Naive thymus-derived CD4-positive, alpha-beta T cell (primary cell): Measurements from ENCODE around the gene C2orf68. TPM values are rescaled to one million over a fixed set of nuclear protein-coding genes. Genes with fewer than 3 reads are reported as not detected.
"Not testable (repeated sequence)": the region's sequence is repeated elsewhere in the genome, so short reads cannot be mapped to it uniquely, and the experiment has no call there.

ENCODE experiments used
- ATAC-seq: fragments of 150-1000 bp; cut with Tn5 transposase; 2 replicates; pipeline ENCODE4 v1.10.0; 2021; ENCODE audit warnings: mild to moderate bottlenecking, moderate library complexity
- CTCF ChIA-PET: fragments of 350-600 bp; sonication (Branson Sonifier 250); formaldehyde crosslinking; loops from one replicate; lab custom pipeline; 2021; ENCODE audit warnings: antibody characterized with exemption; lab: Charles Lee
- POLR2A ChIA-PET: fragments of 350-600 bp; sonication (Branson Sonifier 250); formaldehyde crosslinking; loops from one replicate; lab custom pipeline; 2021; ENCODE audit warnings: antibody characterized with exemption, inconsistent platforms; lab: Charles Lee
- DNase-seq, 9 donors: peaks; one replicate each; pipeline versions ENCODE4 v3.0.0 to v3.0.0-alpha.2; 2020 to 2022; ENCODE audit warnings: mixed read lengths in 1 of 9
- H3K27ac ChIP-seq: one replicate; pipeline ENCODE4 v1.7.0; 2013; ENCODE audit warnings: mild to moderate bottlenecking, low read depth, low read length, moderate library complexity
- H3K27me3 ChIP-seq, 2 donors: one replicate each; pipeline ENCODE4 v1.7.0; 2013; ENCODE audit warnings: low read length in 2 of 2, mild to moderate bottlenecking in 2 of 2, moderate library complexity in 2 of 2; ENCODE audit not compliant: control insufficient read depth in 2 of 2, insufficient read depth in 2 of 2
- H3K36me3 ChIP-seq, 3 experiments: 1 replicate in 2 of 3; 2 replicates in 1 of 3; pipeline ENCODE4 v1.7.0; 2013; ENCODE audit warnings: low read length in 3 of 3, mild to moderate bottlenecking in 3 of 3, moderate library complexity in 1 of 3; ENCODE audit not compliant: insufficient read depth in 3 of 3, control insufficient read depth in 2 of 3
- H3K4me1 ChIP-seq, 2 donors: one replicate each; pipeline ENCODE4 v1.7.0; 2013; ENCODE audit warnings: low read length in 2 of 2, mild to moderate bottlenecking in 2 of 2, moderate library complexity in 1 of 2; ENCODE audit not compliant: control insufficient read depth in 2 of 2, insufficient read depth in 2 of 2
- H3K4me3 ChIP-seq: 2 replicates; pipeline ENCODE4 v1.7.0; 2013; ENCODE audit warnings: mild to moderate bottlenecking, low read length
- H3K9me3 ChIP-seq, 3 experiments: 1 replicate in 2 of 3; 2 replicates in 1 of 3; pipeline ENCODE4 v1.7.0; 2013; ENCODE audit warnings: low read length in 3 of 3; ENCODE audit not compliant: control insufficient read depth in 2 of 3
- H3K27ac Mint-ChIP-seq, 9 donors: one replicate each; pipeline ENCODE4 v1.8.0; 2020 to 2022; ENCODE audit warnings: mixed read lengths in 9 of 9, mild to moderate bottlenecking in 8 of 9, moderate library complexity in 5 of 9, inconsistent platforms in 2 of 9
- H3K27me3 Mint-ChIP-seq, 5 donors: one replicate each; pipeline ENCODE4 v1.8.0; 2021 to 2022; ENCODE audit warnings: mixed read lengths in 5 of 5, mild to moderate bottlenecking in 1 of 5
- H3K36me3 Mint-ChIP-seq, 5 donors: one replicate each; pipeline ENCODE4 v1.8.0; 2020 to 2022; ENCODE audit warnings: mixed read lengths in 5 of 5, mild to moderate bottlenecking in 3 of 5, inconsistent platforms in 1 of 5
- H3K4me1 Mint-ChIP-seq, 7 donors: one replicate each; pipeline ENCODE4 v1.8.0; 2020 to 2022; ENCODE audit warnings: mixed read lengths in 7 of 7, mild to moderate bottlenecking in 3 of 7, inconsistent platforms in 1 of 7
- H3K4me3 Mint-ChIP-seq, 10 donors: one replicate each; pipeline ENCODE4 v1.8.0; 2020 to 2022; ENCODE audit warnings: mild to moderate bottlenecking in 10 of 10, mixed read lengths in 10 of 10, moderate library complexity in 6 of 10, inconsistent platforms in 2 of 10
- H3K9me3 Mint-ChIP-seq, 11 donors: one replicate each; pipeline ENCODE4 v1.8.0; 2020 to 2022; ENCODE audit warnings: mixed read lengths in 11 of 11, mild to moderate bottlenecking in 4 of 11, inconsistent platforms in 1 of 11, moderate library complexity in 1 of 11
- intact Hi-C, 2 donors: fragments of 100-400 bp; cut with micrococcal nuclease; formaldehyde crosslinking; loops; one replicate each; pipeline ENCODE4 v1.15.1; 2023
- polyA plus RNA-seq, 2 donors: library from polyadenylated mRNA; unstranded; fragments of 300-500 nt; fragmentation: Illumina TruSeq; gene quantifications; one replicate each; pipeline ENCODE4 v1.2.3, GENCODE V29; 2021
- total RNA-seq, 6 experiments: library from RNA in 5 of 6; stranded (reverse) in 5 of 6; gene quantifications; 1 replicate in 5 of 6; 2 replicates in 1 of 6; pipeline ENCODE4 v1.2.3 and lab custom pipeline; 2021 to 2026

C2orf68 gene
- total and polyA plus RNA-seq, 7 experiments from 2014 or later, result 24.9 to 92.1 (median 42.5) TPM

DNA sequence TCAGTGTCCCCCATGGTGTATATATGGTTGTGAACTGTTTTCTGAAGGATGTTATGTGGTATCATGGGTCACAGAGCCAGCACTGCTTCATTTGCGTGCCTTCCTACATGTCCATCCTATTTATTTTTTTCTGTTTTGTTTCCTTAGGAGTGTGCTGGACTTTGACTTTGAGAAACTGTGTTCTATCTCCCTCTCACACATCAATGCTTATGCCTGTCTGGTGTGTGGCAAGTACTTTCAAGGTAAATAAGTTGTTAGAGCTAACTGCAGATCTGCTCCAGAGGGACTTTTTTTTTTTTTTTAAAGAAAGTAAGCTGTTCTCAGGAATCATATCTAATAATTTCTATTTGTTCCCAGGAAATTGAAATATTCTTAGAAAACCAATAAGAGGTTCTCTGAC is 9.5 kb upstream of the C2orf68 start:
- Mint-ChIP-seq H3K36me3 (peaks cover 7 to 38% (median 23%) of the 10 kb centered on the region in 5 donors), H3K27ac (peak overlapping the region in 2 of 9 donors; percentile 43 to 64), H3K27me3 (no peaks in the 10 kb centered on the region), H3K9me3 (no peaks in the 10 kb centered on the region), H3K4me1 (peaks cover 11 to 33% (median 23%) of the 10 kb centered on the region in 7 donors), H3K4me3 (peak overlapping the region in 1 of 10 donors; percentile 53)
- no peak overlapping the region for H3K27ac ChIP-seq
- H3K9me3 ChIP-seq, result no peaks in the 10 kb centered on the region
- peaks cover 12% of the 10 kb centered on the region in 2 donors for H3K4me1 ChIP-seq
- DNase-seq, result no peak
- no peak overlapping the region for H3K4me3 ChIP-seq
- ATAC-seq, result no peak
- POLR2A ChIA-PET, result interaction anchor here (0.8 to 1.0 kb wide), 2 partner anchors 12 to 19 kb away, joined by 3 to 6 read pairs; partner anchors contain the start of gene TMEM150A
- H3K27me3 ChIP-seq, result no peaks in the 10 kb centered on the region
- CTCF ChIA-PET, result interaction anchor here (0.6 kb wide), 1 partner anchor 56 kb away, joined by 7 read pairs; no protein-coding TSS in a partner anchor
- intact Hi-C loops, result no loop called here
- H3K36me3 ChIP-seq, result peaks cover 15 to 60% (median 20%) of the 10 kb centered on the region in 3 experiments

GRCh38 chr2:85619617-85620016 is 7.8 kb upstream of the C2orf68 start:
- Histone ChIP-seq H3K36me3 (peaks cover 15 to 47% (median 18%) of the 10 kb centered on the region in 3 experiments), H3K27ac (no peak overlapping the region), H3K4me3 (no peak overlapping the region), H3K4me1 (peaks cover 12 to 15% of the 10 kb centered on the region in 2 donors), H3K9me3 (no peaks in the 10 kb centered on the region), H3K27me3 (no peaks in the 10 kb centered on the region)
- CTCF ChIA-PET, result interaction anchor here (0.6 to 1.5 kb wide), 4 partner anchors 16 to 251 kb away, joined by 3 to 6 read pairs (median 3); no protein-coding TSS in a partner anchor
- Mint-ChIP-seq H3K9me3 (no peaks in the 10 kb centered on the region), H3K4me3 (no peak overlapping the region), H3K27ac (no peak overlapping the region), H3K4me1 (peaks cover 11 to 38% (median 32%) of the 10 kb centered on the region in 7 donors), H3K27me3 (no peaks in the 10 kb centered on the region), H3K36me3 (peaks cover 3 to 27% (median 19%) of the 10 kb centered on the region in 5 donors)
- ATAC-seq (no peak), DNase-seq (no peak)
- POLR2A ChIA-PET, result interaction anchor here (1.1 kb wide), 1 partner anchor 8 kb away, joined by 6 read pairs; the partner anchor contains the start of gene C2orf68
- intact Hi-C loops, result loop anchor here (5.0 to 10.0 kb wide), 5 partner anchors 268 to 825 kb away; partner anchors contain the start of genes POLR1A (in 2 of the 2), PTCD3 (in 2 of the 2), IMMT (in 1 of the 2) and KDM3A (in 1 of the 2)

DNA sequence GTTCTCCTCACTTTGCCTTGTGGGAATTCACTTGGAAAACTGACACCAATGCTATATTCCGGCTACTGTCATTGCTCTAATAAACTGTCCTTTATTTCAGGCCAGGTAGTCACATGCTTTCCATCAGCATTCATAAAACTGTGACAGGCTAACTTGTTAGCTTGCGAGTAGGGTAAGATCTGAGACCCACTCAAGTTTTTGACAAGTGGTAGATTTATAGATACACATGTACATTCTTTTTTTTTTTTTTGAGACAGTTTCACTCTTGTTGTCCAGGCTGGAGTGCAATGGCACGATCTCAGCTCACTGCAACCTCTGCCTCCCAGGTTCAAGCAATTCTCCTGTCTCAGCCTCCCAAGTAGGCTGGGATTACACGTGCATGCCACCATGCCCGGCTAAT is 5.9 kb upstream of the C2orf68 start:
- H3K9me3 ChIP-seq, CTCF ChIA-PET, DNase-seq, H3K9me3 Mint-ChIP-seq, H3K27me3 Mint-ChIP-seq, ATAC-seq, H3K27me3 ChIP-seq: not testable (repeated sequence)
- Mint-ChIP-seq H3K36me3 (peaks cover under 1 to 13% (median 10%) of the 10 kb centered on the region in 5 donors), H3K4me1 (peaks cover 11 to 37% (median 30%) of the 10 kb centered on the region in 7 donors), H3K4me3 (peak overlapping the region; percentile 93 to 98 (median 95)), H3K27ac (peak overlapping the region in 6 of 9 donors; percentile 22 to 94 (median 65))
- POLR2A ChIA-PET, result interaction anchor here (0.7 to 3.9 kb wide), 4 partner anchors 23 to 291 kb away, joined by 3 to 17 read pairs (median 5); partner anchors contain the start of genes MAT2A and RNF181
- peaks cover 2 to 30% (median 3%) of the 10 kb centered on the region in 3 experiments for H3K36me3 ChIP-seq
- H3K4me1 ChIP-seq, result peaks cover 12 to 15% of the 10 kb centered on the region in 2 donors
- H3K4me3 ChIP-seq, result peak overlapping the region; percentile 99
- peak overlapping the region; percentile 6 for H3K27ac ChIP-seq
- intact Hi-C loops, result loop anchor here (2.0 to 10.0 kb wide), 9 partner anchors 57 to 827 kb away; partner anchors contain the start of genes POLR1A (in 2 of the 2), PTCD3 (in 2 of the 2), ELMOD3 (in 1 of the 2) and GGCX (in 1 of the 2)

DNA sequence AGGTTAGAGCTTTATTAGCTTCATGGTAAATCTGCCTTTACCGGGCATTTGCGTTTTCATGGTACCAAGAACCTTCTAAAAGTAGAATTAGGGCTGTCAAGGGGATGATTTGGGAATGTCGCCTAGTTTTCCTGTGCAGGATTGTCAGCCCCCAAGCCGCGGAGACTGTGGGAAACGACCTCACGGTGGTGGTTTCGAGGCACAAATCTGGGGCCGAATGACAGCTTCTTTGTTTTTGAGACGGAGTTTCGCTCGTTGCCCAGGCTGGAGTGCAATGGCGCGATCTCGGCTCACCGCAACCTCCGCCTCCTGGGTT is 3.5 kb upstream of the C2orf68 start:
- Histone ChIP-seq H3K4me1 (peaks cover 18 to 25% of the 10 kb centered on the region in 2 donors), H3K36me3 (peaks cover 0 to 22% (median 0%) of the 10 kb centered on the region in 3 experiments), H3K27ac (peak overlapping the region; percentile 87), H3K4me3 (no peak overlapping the region), H3K9me3 (no peaks in the 10 kb centered on the region), H3K27me3 (no peaks in the 10 kb centered on the region)
- Mint-ChIP-seq H3K27ac (peak overlapping the region in 7 of 9 donors; percentile 91 to 98 (median 94)), H3K4me3 (peak overlapping the region in 4 of 10 donors; percentile 39 to 98 (median 94)), H3K4me1 (peaks cover 14 to 43% (median 34%) of the 10 kb centered on the region in 7 donors), H3K36me3 (peaks cover 0 to 6% (median 3%) of the 10 kb centered on the region in 5 donors), H3K27me3 (no peaks in the 10 kb centered on the region), H3K9me3 (no peaks in the 10 kb centered on the region)
- ATAC-seq (no peak), DNase-seq (no peak)
- ChIA-PET CTCF (no interaction called here), POLR2A (interaction anchor here (1.0 to 3.9 kb wide), 12 partner anchors 11 to 288 kb away, joined by 3 to 19 read pairs (median 6); partner anchors contain the start of genes ELMOD3, GGCX, MAT2A and RETSAT)
- intact Hi-C loops, result loop anchor here (5.0 to 10.0 kb wide), 5 partner anchors 272 to 829 kb away; partner anchors contain the start of genes POLR1A (in 2 of the 2), PTCD3 (in 2 of the 2), IMMT (in 1 of the 2) and KDM3A (in 1 of the 2)

- H3K36me3 Mint-ChIP-seq, H3K27me3 Mint-ChIP-seq, H3K4me3 ChIP-seq, CTCF ChIA-PET, H3K27ac ChIP-seq, DNase-seq, H3K9me3 Mint-ChIP-seq, H3K9me3 ChIP-seq, H3K27me3 ChIP-seq, ATAC-seq: not testable (repeated sequence)
- Histone ChIP-seq H3K36me3 (peaks cover 0 to 22% (median 0%) of the 10 kb centered on the region in 3 experiments), H3K4me1 (peaks cover 21 to 25% of the 10 kb centered on the region in 2 donors)
- H3K4me3 Mint-ChIP-seq, result peak overlapping the region in 3 of 10 donors; percentile 36 to 98 (median 52)
- intact Hi-C loops, result loop anchor here (5.0 to 10.0 kb wide), 6 partner anchors 37 to 830 kb away; partner anchors contain the start of genes POLR1A (in 2 of the 2), PTCD3 (in 2 of the 2), IMMT (in 1 of the 2) and KDM3A (in 1 of the 2)
- POLR2A ChIA-PET, result interaction anchor here (1.1 to 3.9 kb wide), 6 partner anchors 11 to 288 kb away, joined by 3 to 19 read pairs (median 8); partner anchors contain the start of genes MAT2A, RNF181 and TMEM150A
- H3K4me1 Mint-ChIP-seq, result peaks cover 18 to 49% (median 38%) of the 10 kb centered on the region in 7 donors
- H3K27ac Mint-ChIP-seq, result peak overlapping the region in 2 of 9 donors; percentile 20 to 83
Observed at GRCh38 chr2:85614757-85615156, 2.9 kb upstream of the C2orf68 start.
